ENCODE data around the gene TRPM3. TPM values are rescaled to one million over a fixed set of nuclear protein-coding genes. Genes with fewer than 3 reads are reported as not detected.
A peak's percentile ranks its signal among the peaks of the same experiment; 100 is the strongest.

TRPM3 gene
- total RNA-seq, 1 experiment from 2014 or later = not detected

DNA sequence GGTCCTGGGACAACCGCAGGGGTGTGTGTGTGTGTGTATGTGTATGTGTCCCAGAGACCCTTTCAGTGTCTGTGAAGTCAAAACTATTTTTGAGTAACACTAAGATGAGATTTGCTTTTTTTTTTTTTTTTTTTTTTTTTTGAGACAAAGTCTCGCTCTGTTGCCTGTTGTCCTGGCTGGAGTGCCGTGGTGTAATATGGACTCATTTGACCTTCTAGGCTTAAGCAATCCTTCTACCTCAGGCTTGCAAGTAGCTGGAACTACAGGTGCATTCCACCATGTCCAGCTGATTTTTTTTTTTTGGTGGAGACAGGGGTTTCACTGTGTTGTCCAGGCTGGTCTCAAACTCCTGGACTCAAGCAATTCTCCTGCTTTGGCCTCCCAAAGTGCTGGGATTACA is 609.6 kb downstream of the TRPM3 start:
- ChIA-PET CTCF (no interaction called here), POLR2A (no interaction called here)
- no peak for DNase-seq
- Histone ChIP-seq H3K27me3 (replicated peaks; ENCODE audit: control insufficient read depth, insufficient read depth, low read length) (no peaks in the 10 kb centered on the region), H3K4me1 (no peaks in the 10 kb centered on the region), H3K9me3 (no peaks in the 10 kb centered on the region), H3K36me3 (ENCODE audit: control insufficient read depth, insufficient read depth, low read length) (no peaks in the 10 kb centered on the region), H3K4me3 (ENCODE audit: low read depth, low read length) (no peak overlapping the region)
- intact Hi-C loops (cut with micrococcal nuclease; ENCODE audit: unreplicated experiment) = no loop called here
- Mint-ChIP-seq H3K27ac (ENCODE audit: unreplicated experiment) (no peak overlapping the region), H3K4me1 (ENCODE audit: low read depth, unreplicated experiment) (no peaks in the 10 kb centered on the region), H3K36me3 (ENCODE audit: insufficient read depth, unreplicated experiment) (no peaks in the 10 kb centered on the region), H3K27me3 (ENCODE audit: insufficient read depth, unreplicated experiment) (no peaks in the 10 kb centered on the region), H3K9me3 (ENCODE audit: unreplicated experiment) (no peaks in the 10 kb centered on the region), H3K4me3 (ENCODE audit: unreplicated experiment) (no peak overlapping the region)
- TF ChIP-seq, protein P1, sequence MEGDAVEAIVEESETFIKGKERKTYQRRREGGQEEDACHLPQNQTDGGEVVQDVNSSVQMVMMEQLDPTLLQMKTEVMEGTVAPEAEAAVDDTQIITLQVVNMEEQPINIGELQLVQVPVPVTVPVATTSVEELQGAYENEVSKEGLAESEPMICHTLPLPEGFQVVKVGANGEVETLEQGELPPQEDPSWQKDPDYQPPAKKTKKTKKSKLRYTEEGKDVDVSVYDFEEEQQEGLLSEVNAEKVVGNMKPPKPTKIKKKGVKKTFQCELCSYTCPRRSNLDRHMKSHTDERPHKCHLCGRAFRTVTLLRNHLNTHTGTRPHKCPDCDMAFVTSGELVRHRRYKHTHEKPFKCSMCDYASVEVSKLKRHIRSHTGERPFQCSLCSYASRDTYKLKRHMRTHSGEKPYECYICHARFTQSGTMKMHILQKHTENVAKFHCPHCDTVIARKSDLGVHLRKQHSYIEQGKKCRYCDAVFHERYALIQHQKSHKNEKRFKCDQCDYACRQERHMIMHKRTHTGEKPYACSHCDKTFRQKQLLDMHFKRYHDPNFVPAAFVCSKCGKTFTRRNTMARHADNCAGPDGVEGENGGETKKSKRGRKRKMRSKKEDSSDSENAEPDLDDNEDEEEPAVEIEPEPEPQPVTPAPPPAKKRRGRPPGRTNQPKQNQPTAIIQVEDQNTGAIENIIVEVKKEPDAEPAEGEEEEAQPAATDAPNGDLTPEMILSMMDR (IDR thresholded peaks at IDR 0.05; ENCODE audit: insufficient read depth in 1 of 2, low read depth in 1 of 2, low read length in 1 of 2, severe bottlenecking in 1 of 2, unreplicated experiment in 1 of 2) = no peak
- no TSS peak for BruUV-seq (replicated peaks)

DNA sequence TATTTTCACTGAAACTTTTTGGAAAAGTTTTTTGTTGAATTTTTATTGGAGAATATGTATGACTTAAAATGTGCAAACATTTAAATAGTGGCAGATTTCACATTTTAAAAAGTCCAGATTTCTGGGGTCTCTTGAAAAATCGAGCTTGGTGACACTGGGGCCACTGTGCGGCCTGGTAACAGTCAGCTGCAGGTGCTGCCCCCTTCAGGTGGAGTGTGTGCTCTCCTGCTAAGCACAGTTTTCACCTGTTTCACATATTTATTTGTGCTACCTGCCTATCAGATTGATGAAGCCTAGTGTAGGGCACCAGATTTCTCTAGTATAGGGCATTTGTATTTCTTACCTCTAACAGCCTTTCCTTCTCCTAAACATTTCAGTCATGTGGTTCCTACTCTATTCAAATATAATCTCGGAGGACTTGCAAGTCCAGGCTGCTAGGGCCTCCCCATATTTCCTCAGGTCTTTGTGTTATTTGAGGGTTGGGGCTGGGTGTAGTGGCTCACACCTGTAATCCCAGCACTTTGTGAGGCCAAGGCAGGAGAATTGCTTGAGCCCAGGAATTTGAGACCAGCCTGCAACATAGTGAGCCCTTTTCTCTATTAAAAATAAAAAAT is 611.2 kb downstream of the TRPM3 start:
- Mint-ChIP-seq H3K27ac (ENCODE audit: unreplicated experiment) (no peak overlapping the region), H3K9me3 (ENCODE audit: unreplicated experiment) (no peaks in the 10 kb centered on the region), H3K36me3 (ENCODE audit: insufficient read depth, unreplicated experiment) (no peaks in the 10 kb centered on the region), H3K4me1 (ENCODE audit: low read depth, unreplicated experiment) (no peaks in the 10 kb centered on the region), H3K4me3 (ENCODE audit: unreplicated experiment) (no peak overlapping the region), H3K27me3 (ENCODE audit: insufficient read depth, unreplicated experiment) (no peaks in the 10 kb centered on the region)
- no peak overlapping the region for H3K4me3 ChIP-seq (ENCODE audit: low read depth, low read length)
- BruUV-seq (replicated peaks) = no TSS peak
- no peak for DNase-seq
- H3K9me3 ChIP-seq = no peaks in the 10 kb centered on the region
- TF ChIP-seq, protein P1 (IDR thresholded peaks at IDR 0.05; ENCODE audit: insufficient read depth in 1 of 2, low read depth in 1 of 2, low read length in 1 of 2, severe bottlenecking in 1 of 2, unreplicated experiment in 1 of 2) = peak in 1 of 2 experiments; percentile 10
- CTCF ChIA-PET = no interaction called here
- no peaks in the 10 kb centered on the region for H3K4me1 ChIP-seq
- intact Hi-C loops (cut with micrococcal nuclease; ENCODE audit: unreplicated experiment) = no loop called here
- no peaks in the 10 kb centered on the region for H3K36me3 ChIP-seq (ENCODE audit: control insufficient read depth, insufficient read depth, low read length)
- POLR2A ChIA-PET = no interaction called here
- no peaks in the 10 kb centered on the region for H3K27me3 ChIP-seq (replicated peaks; ENCODE audit: control insufficient read depth, insufficient read depth, low read length)

DNA sequence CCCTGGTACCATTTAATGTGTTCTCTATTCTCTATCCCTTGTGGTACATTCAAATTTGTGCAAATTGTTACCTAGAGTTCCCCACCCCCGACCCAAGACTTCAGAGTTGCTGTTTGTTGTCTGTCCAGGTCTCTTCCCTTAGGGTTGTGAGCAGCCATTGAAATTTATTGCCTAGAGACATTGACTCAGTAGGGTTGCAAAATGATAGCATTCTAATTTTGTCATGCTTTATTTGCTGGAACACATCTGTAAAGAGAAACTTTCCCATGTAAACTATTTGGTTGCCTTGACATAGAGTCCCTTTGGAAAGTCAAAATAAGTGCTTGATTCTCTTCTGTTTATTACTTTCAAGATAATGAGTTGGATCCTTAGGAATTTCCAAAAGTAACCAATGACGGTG is 615.3 kb downstream of the TRPM3 start:
- intact Hi-C loops (cut with micrococcal nuclease; ENCODE audit: unreplicated experiment) = no loop called here
- Mint-ChIP-seq H3K9me3 (ENCODE audit: unreplicated experiment) (no peaks in the 10 kb centered on the region), H3K27me3 (ENCODE audit: insufficient read depth, unreplicated experiment) (no peaks in the 10 kb centered on the region), H3K36me3 (ENCODE audit: insufficient read depth, unreplicated experiment) (no peaks in the 10 kb centered on the region), H3K4me3 (ENCODE audit: unreplicated experiment) (no peak overlapping the region), H3K4me1 (ENCODE audit: low read depth, unreplicated experiment) (no peaks in the 10 kb centered on the region), H3K27ac (ENCODE audit: unreplicated experiment) (no peak overlapping the region)
- ChIA-PET POLR2A (no interaction called here), CTCF (no interaction called here)
- Histone ChIP-seq H3K4me3 (ENCODE audit: low read depth, low read length) (no peak overlapping the region), H3K4me1 (no peaks in the 10 kb centered on the region), H3K27me3 (replicated peaks; ENCODE audit: control insufficient read depth, insufficient read depth, low read length) (no peaks in the 10 kb centered on the region), H3K9me3 (no peaks in the 10 kb centered on the region), H3K36me3 (ENCODE audit: control insufficient read depth, insufficient read depth, low read length) (no peaks in the 10 kb centered on the region)
- TF ChIP-seq, protein P1 (IDR thresholded peaks at IDR 0.05; ENCODE audit: insufficient read depth in 1 of 2, low read depth in 1 of 2, low read length in 1 of 2, severe bottlenecking in 1 of 2, unreplicated experiment in 1 of 2) = no peak
- BruUV-seq (replicated peaks) = no TSS peak
- DNase-seq = no peak
